HG03095 (cell line): ENCODE results near the gene IL17RB.

ENCODE experiments used
- ATAC-seq: cut with Tn5 transposase; IDR thresholded peaks from one replicate; pipeline ENCODE4 v1.9.1; 2021; ENCODE audit warnings: moderate library complexity; ENCODE audit not compliant: unreplicated experiment

IL17RB gene

GRCh38 chr3:53811143-53811927, 35.0 kb upstream of the IL17RB start:
- ATAC-seq = no peak

- ATAC-seq = no peak
Measured at GRCh38 chr3:53812434-53812833, 33.9 kb upstream of the IL17RB start.

GRCh38 chr3:53813229-53813628, 33.1 kb upstream of the IL17RB start:
- no peak for ATAC-seq

GRCh38 chr3:53813876-53814275, 32.5 kb upstream of the IL17RB start:
- ATAC-seq = no peak

- no peak for ATAC-seq
Measured at GRCh38 chr3:53815067-53815466, 31.3 kb upstream of the IL17RB start.

GRCh38 chr3:53815651-53816050, 30.7 kb upstream of the IL17RB start:
- ATAC-seq = no peak

- no peak for ATAC-seq
Measured at GRCh38 chr3:53816425-53816824, 29.9 kb upstream of the IL17RB start.

- no peak for ATAC-seq
Measured at GRCh38 chr3:53817211-53817610, 29.2 kb upstream of the IL17RB start.

GRCh38 chr3:53817809-53818208, 28.6 kb upstream of the IL17RB start:
- no peak for ATAC-seq

GRCh38 chr3:53818221-53819162, 27.9 kb upstream of the IL17RB start:
- no peak for ATAC-seq

GRCh38 chr3:53819163-53819868, 27.1 kb upstream of the IL17RB start:
- no peak for ATAC-seq

GRCh38 chr3:53820084-53820483, 26.3 kb upstream of the IL17RB start:
- no peak for ATAC-seq

GRCh38 chr3:53820756-53821580, 25.4 kb upstream of the IL17RB start:
- ATAC-seq = no peak

- no peak for ATAC-seq
Measured at GRCh38 chr3:53821631-53822121, 24.7 kb upstream of the IL17RB start.

- ATAC-seq = no peak
Measured at GRCh38 chr3:53822331-53822741, 24.0 kb upstream of the IL17RB start.

- no peak for ATAC-seq
Measured at GRCh38 chr3:53823026-53823955, 23.1 kb upstream of the IL17RB start.

- no peak for ATAC-seq
Measured at GRCh38 chr3:53823956-53824657, 22.3 kb upstream of the IL17RB start.

- ATAC-seq = no peak
Measured at GRCh38 chr3:53824795-53825194, 21.6 kb upstream of the IL17RB start.

- no peak for ATAC-seq
Measured at GRCh38 chr3:53826048-53826447, 20.3 kb upstream of the IL17RB start.
